Ectodermal cell (in vitro differentiated cells): ENCODE results near the gene TEDC2.

Source experiments
- H3K27ac ChIP-seq: 2 replicates; pipeline ENCODE4 v1.7.0; 2013; ENCODE audit warnings: mild to moderate bottlenecking, low read depth, low read length; ENCODE audit not compliant: insufficient read depth, poor library complexity, severe bottlenecking
- H3K27me3 ChIP-seq: 2 replicates; pipeline ENCODE4 v1.7.0; 2013; ENCODE audit warnings: mild to moderate bottlenecking, low read length; ENCODE audit not compliant: insufficient read depth, control insufficient read depth, poor library complexity, severe bottlenecking
- H3K36me3 ChIP-seq: one replicate; pipeline ENCODE4 v1.7.0; 2013; ENCODE audit warnings: low read length; ENCODE audit not compliant: control insufficient read depth, insufficient read depth
- H3K4me1 ChIP-seq: one replicate; pipeline ENCODE4 v1.7.0; 2013; ENCODE audit warnings: low read length; ENCODE audit not compliant: control insufficient read depth, insufficient read depth
- H3K4me3 ChIP-seq: 2 replicates; pipeline ENCODE4 v1.7.0; 2013; ENCODE audit warnings: low read depth, low read length, control low read depth; ENCODE audit not compliant: insufficient read depth
- H3K9me3 ChIP-seq: 2 replicates; pipeline ENCODE4 v1.7.0; 2013; ENCODE audit warnings: mild to moderate bottlenecking, low read length, moderate library complexity; ENCODE audit not compliant: control insufficient read depth
- WGBS, 2 experiments: methylation state at CpG; one replicate each; pipeline ENCODE4 v1.1.7; 2013; ENCODE audit warnings: missing lambda C conversion rate in 2 of 2; 5-methylcytosine and 5-hydroxymethylcytosine counted together

Gene TEDC2

GRCh38 chr16:2495041-2495440 lies 35.1 kb downstream of the TEDC2 start:
- no peak overlapping the region for H3K27ac ChIP-seq
- H3K36me3 ChIP-seq = peaks cover 4% of the 10 kb centered on the region
- H3K9me3 ChIP-seq = no peaks in the 10 kb centered on the region
- no peaks in the 10 kb centered on the region for H3K4me1 ChIP-seq
- WGBS, 2 experiments = 94% methylated on average over 5 of the region's 5 CpGs
- H3K4me3 ChIP-seq = no peak overlapping the region
- H3K27me3 ChIP-seq = no peaks in the 10 kb centered on the region

- WGBS, 2 experiments = 95 to 96% methylated on average over 62 of the region's 62 CpGs
- Histone ChIP-seq H3K4me1 (no peaks in the 10 kb centered on the region), H3K9me3 (no peaks in the 10 kb centered on the region), H3K4me3 (no peak overlapping the region), H3K27ac (no peak overlapping the region), H3K36me3 (peaks cover 4% of the 10 kb centered on the region), H3K27me3 (no peaks in the 10 kb centered on the region)
These were observed 36.6 kb downstream of the TEDC2 start for GRCh38 chr16:2496223-2497115.

- Histone ChIP-seq H3K9me3 (no peaks in the 10 kb centered on the region), H3K4me1 (peaks cover 5% of the 10 kb centered on the region), H3K4me3 (no peak overlapping the region), H3K27ac (no peak overlapping the region), H3K36me3 (peaks cover 4% of the 10 kb centered on the region), H3K27me3 (no peaks in the 10 kb centered on the region)
- 90 to 91% methylated on average over 21 of the region's 21 CpGs for WGBS, 2 experiments
These were observed 37.3 kb downstream of the TEDC2 start for GRCh38 chr16:2497116-2497630.

- WGBS, 2 experiments = 95% methylated on average over 26 of the region's 26 CpGs
- H3K4me1 ChIP-seq = peaks cover 10% of the 10 kb centered on the region
- no peaks in the 10 kb centered on the region for H3K9me3 ChIP-seq
- H3K36me3 ChIP-seq = peaks cover 4% of the 10 kb centered on the region
- H3K4me3 ChIP-seq = no peak overlapping the region
- no peaks in the 10 kb centered on the region for H3K27me3 ChIP-seq
- no peak overlapping the region for H3K27ac ChIP-seq
These were observed 38.0 kb downstream of the TEDC2 start for GRCh38 chr16:2497695-2498484.

GRCh38 chr16:2498531-2499253 lies 38.8 kb downstream of the TEDC2 start:
- Histone ChIP-seq H3K9me3 (no peaks in the 10 kb centered on the region), H3K4me1 (peaks cover 10% of the 10 kb centered on the region), H3K27ac (no peak overlapping the region), H3K4me3 (no peak overlapping the region), H3K36me3 (peaks cover 4% of the 10 kb centered on the region), H3K27me3 (no peaks in the 10 kb centered on the region)
- WGBS, 2 experiments = 93 to 94% methylated on average over 15 of the region's 15 CpGs

GRCh38 chr16:2499454-2499853 lies 39.5 kb downstream of the TEDC2 start:
- Histone ChIP-seq H3K36me3 (peaks cover 4% of the 10 kb centered on the region), H3K4me1 (peaks cover 10% of the 10 kb centered on the region), H3K9me3 (no peaks in the 10 kb centered on the region), H3K27me3 (no peaks in the 10 kb centered on the region), H3K4me3 (no peak overlapping the region), H3K27ac (no peak overlapping the region)
- WGBS, 2 experiments = 96 to 98% methylated on average over 6 of the region's 6 CpGs

- H3K36me3 ChIP-seq = peaks cover 4% of the 10 kb centered on the region
- H3K4me1 ChIP-seq = peaks cover 10% of the 10 kb centered on the region
- H3K27me3 ChIP-seq = no peaks in the 10 kb centered on the region
- no peak overlapping the region for H3K27ac ChIP-seq
- no peak overlapping the region for H3K4me3 ChIP-seq
- 95 to 96% methylated on average over 29 of the region's 29 CpGs for WGBS, 2 experiments
- H3K9me3 ChIP-seq = no peaks in the 10 kb centered on the region
These were observed 40.1 kb downstream of the TEDC2 start for GRCh38 chr16:2499890-2500429.

GRCh38 chr16:2500430-2500917 lies 40.6 kb downstream of the TEDC2 start:
- 88 to 89% methylated on average over 20 of the region's 20 CpGs for WGBS, 2 experiments

GRCh38 chr16:2500918-2501750 lies 41.2 kb downstream of the TEDC2 start:
- Histone ChIP-seq H3K36me3 (peaks cover 4% of the 10 kb centered on the region), H3K9me3 (no peaks in the 10 kb centered on the region), H3K27ac (no peak overlapping the region)

More at GRCh38 chr16:2500430-2500917, 40.6 kb downstream of the TEDC2 start:
- H3K9me3 ChIP-seq = no peaks in the 10 kb centered on the region
- peaks cover 10% of the 10 kb centered on the region for H3K4me1 ChIP-seq
- H3K4me3 ChIP-seq = no peak overlapping the region
- no peak overlapping the region for H3K27ac ChIP-seq
- no peaks in the 10 kb centered on the region for H3K27me3 ChIP-seq
- peaks cover 4% of the 10 kb centered on the region for H3K36me3 ChIP-seq

More at GRCh38 chr16:2500918-2501750, 41.2 kb downstream of the TEDC2 start:
- Histone ChIP-seq H3K27me3 (no peaks in the 10 kb centered on the region), H3K4me3 (peak overlapping the region; percentile 17), H3K4me1 (peaks cover 10% of the 10 kb centered on the region)
- 41 to 42% methylated on average over 23 of the region's 23 CpGs for WGBS, 2 experiments
